TTC549 (cell line): Measurements from ENCODE around the gene SNF8.
"Not testable (repeated sequence)": the region's sequence is repeated elsewhere in the genome, so short reads cannot be mapped to it uniquely, and the experiment has no call there.

Source experiments
- FAIRE-seq: peaks from 2 replicates; lab custom pipeline; 2012; peaks lifted over from hg19 to GRCh38; lab: Jason Lieb, UNC

The SNF8 gene

GRCh38 chr17:48944515-48945260 lies at the start of gene SNF8:
Gene SNF8 (minus strand): TSS chr17:48944842. CDS start chr17:48944734, 108 bp downstream.
- no peak for FAIRE-seq

GRCh38 chr17:48993951-48994350 lies 49.3 kb upstream of the SNF8 start:
- FAIRE-seq, result no peak

GRCh38 chr17:48993305-48993704 lies 48.7 kb upstream of the SNF8 start:
- no peak for FAIRE-seq

GRCh38 chr17:48992444-48992843 lies 47.8 kb upstream of the SNF8 start:
- peak; percentile 91 for FAIRE-seq

- FAIRE-seq, result no peak
Observed at GRCh38 chr17:48990882-48991357, 46.3 kb upstream of the SNF8 start.

GRCh38 chr17:48989100-48989499 lies 44.5 kb upstream of the SNF8 start:
- FAIRE-seq, result no peak

GRCh38 chr17:48985436-48986245 lies 41.0 kb upstream of the SNF8 start:
- no peak for FAIRE-seq

GRCh38 chr17:48981927-48982539 lies 37.4 kb upstream of the SNF8 start:
- no peak for FAIRE-seq

- FAIRE-seq, result no peak
Observed at GRCh38 chr17:48973806-48974205, 29.2 kb upstream of the SNF8 start.

GRCh38 chr17:48972749-48973097 lies 28.1 kb upstream of the SNF8 start:
- no peak for FAIRE-seq

GRCh38 chr17:48970865-48971687 lies 26.4 kb upstream of the SNF8 start:
- no peak for FAIRE-seq

GRCh38 chr17:48970224-48970623 lies 25.6 kb upstream of the SNF8 start:
- no peak for FAIRE-seq

GRCh38 chr17:48961516-48962233 lies 17.0 kb upstream of the SNF8 start:
- no peak for FAIRE-seq

- FAIRE-seq, result no peak
Observed at GRCh38 chr17:48960834-48961515, 16.3 kb upstream of the SNF8 start.

GRCh38 chr17:48954300-48954755 lies 9.7 kb upstream of the SNF8 start:
- no peak for FAIRE-seq

- FAIRE-seq, result no peak
Observed at GRCh38 chr17:48952904-48953303, 8.3 kb upstream of the SNF8 start.

GRCh38 chr17:48951572-48951971 lies 6.9 kb upstream of the SNF8 start:
- FAIRE-seq, result no peak

- FAIRE-seq, result not testable (repeated sequence)
Observed at GRCh38 chr17:48945261-48945651, 614 bp upstream of the SNF8 start.

GRCh38 chr17:48933035-48933434 lies 11.6 kb downstream of the SNF8 start:
- FAIRE-seq, result no peak

- FAIRE-seq, result no peak
Observed at GRCh38 chr17:48930435-48930873, 14.2 kb downstream of the SNF8 start.

GRCh38 chr17:48929812-48930165 lies 14.9 kb downstream of the SNF8 start:
- no peak for FAIRE-seq
